Uterus (tissue), 2 donors: ENCODE data around the gene FOXA2.

Source experiments
- POLR2A ChIP-seq, 2 donors: fragments of 450-650 bp; IDR thresholded peaks; one replicate each; pipeline ENCODE4 v1.6.1; 2016; ENCODE audit warnings: antibody characterized with exemption in 2 of 2, mild to moderate bottlenecking in 1 of 2, moderate library complexity in 1 of 2
- TF ChIP-seq, protein P1 (sequence below), 4 experiments: fragments of 200-600 bp in 2 of 4; fragments of 450-650 bp in 2 of 4; sonication (generic) in 2 of 4; IDR thresholded peaks; one replicate each; pipeline ENCODE4 v1.5.1; 2016 to 2019; ENCODE audit warnings: antibody characterized with exemption in 4 of 4, mild to moderate bottlenecking in 2 of 4, moderate library complexity in 1 of 4

DNA sequence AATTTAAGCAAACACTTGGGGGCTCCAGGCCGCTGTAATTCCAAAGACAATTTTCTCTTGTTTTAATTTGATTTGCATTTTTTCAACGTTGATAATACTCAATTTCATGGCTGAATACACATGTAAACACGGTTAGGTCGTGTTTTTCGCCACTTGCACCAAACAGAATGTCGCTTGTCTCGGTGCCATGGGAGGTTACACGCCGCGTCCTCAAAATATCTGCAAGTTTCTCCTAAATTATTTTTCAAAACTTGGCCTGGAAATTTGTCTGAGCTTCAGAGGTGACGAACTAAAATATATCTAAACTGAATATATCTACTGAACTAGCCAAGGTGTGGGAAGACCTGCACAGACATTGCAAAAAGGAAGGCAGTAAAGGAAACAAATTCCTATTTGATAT lies 15.0 kb downstream of the FOXA2 start:
- no peak for TF ChIP-seq POLR2A (IDR thresholded peaks at IDR 0.05)
- TF ChIP-seq, protein P1, sequence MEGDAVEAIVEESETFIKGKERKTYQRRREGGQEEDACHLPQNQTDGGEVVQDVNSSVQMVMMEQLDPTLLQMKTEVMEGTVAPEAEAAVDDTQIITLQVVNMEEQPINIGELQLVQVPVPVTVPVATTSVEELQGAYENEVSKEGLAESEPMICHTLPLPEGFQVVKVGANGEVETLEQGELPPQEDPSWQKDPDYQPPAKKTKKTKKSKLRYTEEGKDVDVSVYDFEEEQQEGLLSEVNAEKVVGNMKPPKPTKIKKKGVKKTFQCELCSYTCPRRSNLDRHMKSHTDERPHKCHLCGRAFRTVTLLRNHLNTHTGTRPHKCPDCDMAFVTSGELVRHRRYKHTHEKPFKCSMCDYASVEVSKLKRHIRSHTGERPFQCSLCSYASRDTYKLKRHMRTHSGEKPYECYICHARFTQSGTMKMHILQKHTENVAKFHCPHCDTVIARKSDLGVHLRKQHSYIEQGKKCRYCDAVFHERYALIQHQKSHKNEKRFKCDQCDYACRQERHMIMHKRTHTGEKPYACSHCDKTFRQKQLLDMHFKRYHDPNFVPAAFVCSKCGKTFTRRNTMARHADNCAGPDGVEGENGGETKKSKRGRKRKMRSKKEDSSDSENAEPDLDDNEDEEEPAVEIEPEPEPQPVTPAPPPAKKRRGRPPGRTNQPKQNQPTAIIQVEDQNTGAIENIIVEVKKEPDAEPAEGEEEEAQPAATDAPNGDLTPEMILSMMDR (IDR thresholded peaks at IDR 0.05) = no peak
